Measurements from ENCODE around the gene MIS18A.

- TF ChIP-seq EP300 (IDR thresholded peaks at IDR 0.05; ENCODE audit: borderline replicate concordance in 1 of 2, control insufficient read depth in 1 of 2, low read depth in 2 of 2, low read length in 2 of 2): no peak
- no peak for TF ChIP-seq PML (IDR thresholded peaks at IDR 0.05; ENCODE audit: low read length)
Observed at GRCh38 chr21:32317726-32318125, 38.9 kb upstream of the MIS18A start.
